GM18858 (cell line): ENCODE measurements around the gene ASTN2.

Source experiments
- ATAC-seq: cut with Tn5 transposase; IDR thresholded peaks from one replicate; pipeline ENCODE4 v1.9.1; 2021; ENCODE audit not compliant: unreplicated experiment

ASTN2 gene

DNA sequence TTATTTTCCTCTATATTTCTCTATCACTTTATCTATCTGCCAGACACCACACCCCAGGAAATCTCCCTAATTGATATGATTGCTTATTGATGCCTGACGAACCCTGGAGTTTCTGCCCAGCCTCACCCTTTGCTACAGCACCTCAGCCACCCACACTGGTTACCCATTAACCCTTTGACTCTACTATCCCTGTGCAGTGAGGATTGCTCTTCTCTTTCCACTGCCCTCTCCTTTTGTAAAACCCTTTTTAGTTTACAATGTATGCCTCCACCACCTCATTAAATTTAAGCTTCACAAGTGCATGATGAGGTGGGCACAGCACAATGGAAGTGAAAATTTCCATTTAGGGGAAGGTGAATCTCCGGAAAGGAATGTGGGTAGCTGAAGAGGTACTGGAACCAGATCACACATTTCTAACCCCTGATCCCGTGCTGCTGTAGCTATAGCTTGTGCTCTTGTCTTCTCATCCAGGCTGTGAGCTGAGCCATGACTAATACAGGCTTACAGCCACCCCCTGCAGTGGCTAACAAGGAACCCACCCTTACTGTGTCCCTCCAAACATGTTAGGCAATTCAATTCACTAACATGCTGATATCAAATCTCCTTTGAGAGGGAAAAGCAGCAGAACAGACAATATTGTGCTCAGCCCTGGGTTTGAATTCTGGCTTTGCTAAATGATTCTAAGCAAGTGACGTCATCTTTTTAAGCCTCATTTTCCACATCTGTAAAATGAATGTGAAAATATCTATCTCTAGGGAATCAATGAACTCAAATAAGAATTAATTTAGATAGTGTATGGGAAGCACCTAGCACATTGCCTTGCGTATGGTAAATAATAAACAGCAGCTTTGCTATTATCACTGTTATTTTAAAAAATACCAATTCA is 914.6 kb downstream of the ASTN2 start:
- ATAC-seq, result no peak

DNA sequence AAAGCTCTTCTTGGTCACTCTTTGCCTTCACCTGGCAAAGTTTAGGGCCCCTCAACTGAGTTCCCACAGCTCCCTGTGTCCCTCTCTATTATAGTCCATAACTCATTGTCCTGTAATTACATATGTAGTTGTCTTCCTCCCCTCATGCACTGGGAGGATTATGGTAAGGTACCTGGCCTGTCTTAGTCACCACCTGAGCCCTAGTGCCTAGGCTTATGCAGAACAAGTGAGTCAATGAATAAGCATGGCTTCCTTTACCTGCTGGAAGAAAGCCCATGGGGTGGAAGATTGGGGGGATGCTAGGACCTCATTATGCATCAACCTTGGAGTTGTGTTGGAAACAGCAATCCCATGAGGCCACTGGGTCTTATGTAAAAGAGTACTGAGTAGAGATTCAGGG is 915.4 kb downstream of the ASTN2 start:
- ATAC-seq, result no peak

DNA sequence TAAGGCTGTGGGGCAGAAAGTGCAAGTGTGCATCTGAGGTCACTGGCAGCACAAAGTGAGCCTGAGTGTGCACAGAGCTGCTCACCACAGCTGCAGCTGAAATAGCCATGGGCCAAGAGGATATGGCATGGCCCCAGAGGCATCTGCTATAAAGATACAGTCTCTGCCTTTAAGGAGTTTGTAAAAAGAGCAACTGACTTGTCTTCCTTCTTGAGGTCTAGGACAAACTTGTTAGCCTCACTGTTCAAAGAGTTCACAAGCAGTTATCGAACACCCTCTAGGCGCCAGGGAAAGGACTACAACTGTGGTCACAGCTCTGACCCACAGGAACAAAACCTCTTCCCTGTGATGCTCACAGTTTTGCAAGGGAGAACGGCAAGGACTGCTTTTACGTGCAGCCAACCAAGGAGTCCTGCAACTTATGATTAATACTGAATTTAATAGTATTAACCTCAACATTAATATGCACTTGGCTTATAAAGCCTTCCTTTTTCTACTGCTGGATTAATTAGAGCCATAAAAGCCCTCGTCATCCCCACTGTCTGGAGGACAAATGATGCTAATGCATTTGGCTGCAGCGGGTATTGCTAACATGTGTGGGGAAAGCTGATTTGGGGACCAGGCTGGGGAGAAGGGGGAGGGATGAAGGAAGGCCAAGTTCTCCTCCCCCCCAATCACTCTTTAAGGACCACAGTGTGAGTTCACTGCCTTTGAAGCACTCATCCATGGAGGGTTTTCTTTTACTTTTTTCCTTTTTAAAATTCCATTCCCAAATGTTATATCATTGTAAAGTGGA is 917.6 kb downstream of the ASTN2 start:
- ATAC-seq, result no peak

DNA sequence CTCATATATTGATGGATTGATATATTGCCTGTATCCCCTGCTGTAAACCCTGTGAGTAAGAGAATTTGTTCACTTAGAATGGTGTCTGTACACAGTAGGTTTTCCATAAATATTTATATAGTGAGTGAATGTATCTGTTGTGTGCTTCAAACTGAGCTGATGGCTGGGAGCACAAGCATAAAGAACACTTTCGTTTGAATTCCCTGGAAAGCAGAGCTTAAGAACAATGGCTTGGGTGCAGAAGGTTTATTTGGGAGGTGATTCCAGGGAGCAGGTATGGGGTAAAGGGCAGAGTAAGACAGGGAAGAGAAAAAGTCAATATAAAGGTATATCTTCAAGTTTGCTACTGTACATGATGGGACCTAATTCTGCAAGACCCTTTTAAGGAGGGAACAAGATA is 918.7 kb downstream of the ASTN2 start:
- no peak for ATAC-seq

DNA sequence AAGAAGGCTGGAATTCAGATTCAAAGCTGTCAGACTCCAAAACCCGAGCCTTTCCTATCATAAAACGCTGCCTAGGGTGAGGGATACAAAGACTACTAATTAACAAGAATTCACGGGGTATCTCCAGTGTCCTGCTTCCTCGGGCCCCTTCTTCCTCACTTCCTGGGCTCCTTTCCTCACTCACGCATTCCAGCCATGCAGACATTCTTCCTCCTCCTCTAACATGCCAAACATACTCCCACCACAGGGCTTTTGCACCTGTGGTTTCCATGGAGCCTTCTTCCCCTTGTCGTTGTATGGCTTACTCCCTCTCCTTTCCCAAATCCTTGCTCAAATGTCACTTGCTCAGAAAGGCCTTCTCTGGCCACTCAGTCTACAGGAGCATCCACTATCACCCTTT is 919.1 kb downstream of the ASTN2 start:
- no peak for ATAC-seq

DNA sequence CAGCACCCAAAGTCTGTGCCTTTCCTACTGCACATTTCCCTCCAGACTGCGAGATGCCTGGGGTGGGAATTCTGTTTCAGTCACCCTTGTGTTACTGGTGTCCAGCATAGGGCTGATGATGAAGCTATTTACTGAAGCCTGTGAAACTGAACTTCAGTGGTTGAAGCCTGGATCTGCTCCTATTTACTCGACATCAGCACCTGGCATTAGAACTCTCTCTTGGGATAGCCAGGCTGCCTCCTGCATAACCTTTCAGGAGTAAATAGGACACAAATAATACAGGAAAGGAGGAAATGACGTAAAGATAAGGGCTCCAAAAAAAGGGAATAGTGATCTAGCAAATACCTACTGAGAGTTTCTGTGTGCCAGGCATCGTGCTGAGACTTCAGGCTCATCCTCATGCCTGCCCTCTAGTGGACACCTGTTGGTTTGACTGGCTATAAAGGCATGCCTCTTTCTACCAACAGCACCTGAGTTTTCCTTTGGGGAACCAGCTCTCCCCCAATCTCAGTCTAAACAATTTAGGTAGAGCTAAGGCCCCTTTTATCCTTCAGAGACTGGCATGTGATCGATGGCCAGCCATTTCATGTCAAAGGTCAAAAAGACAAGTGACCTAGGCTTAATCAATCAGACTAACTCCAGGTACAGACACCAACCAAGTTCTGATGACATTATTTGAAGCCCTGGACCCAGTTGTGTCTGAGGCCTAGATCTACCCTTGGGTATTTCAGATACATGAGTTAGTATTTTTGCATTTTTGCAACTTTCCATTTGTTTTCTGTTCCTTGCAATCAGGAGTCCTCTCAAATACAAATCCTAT is 919.8 kb downstream of the ASTN2 start:
- peak; percentile 57 for ATAC-seq

DNA sequence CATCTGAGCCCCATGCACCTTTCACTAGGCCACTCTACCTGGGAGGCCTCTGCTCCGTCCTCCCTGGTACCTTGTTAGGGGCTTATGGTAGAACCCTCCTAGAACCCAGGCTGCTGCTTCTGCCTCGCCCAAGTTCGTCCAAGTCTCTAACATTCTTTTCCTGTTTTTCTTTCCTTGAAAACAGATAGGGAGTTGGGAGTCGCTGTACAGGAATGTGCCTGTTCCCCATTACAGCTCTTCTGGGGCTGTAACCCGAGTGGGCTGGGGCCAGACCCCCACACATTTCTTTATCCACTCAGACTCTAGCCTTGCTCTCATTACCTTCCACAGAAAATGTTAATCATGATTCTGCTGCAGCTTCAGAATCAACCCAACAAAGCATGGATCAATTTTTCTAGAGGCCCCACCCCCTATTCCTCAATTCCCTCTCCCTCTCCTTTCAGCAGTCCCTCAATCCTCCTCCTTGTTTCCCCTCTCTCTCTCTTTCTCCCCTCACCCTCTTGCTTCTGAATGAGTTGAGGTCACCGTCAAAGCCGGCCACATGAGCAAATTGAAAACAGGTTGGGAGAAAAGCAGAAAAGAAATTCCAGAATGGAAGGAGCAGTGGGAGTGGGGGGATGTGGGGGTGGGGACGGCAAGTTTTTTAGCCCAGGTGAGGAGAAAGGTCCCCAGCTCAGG is 921.5 kb downstream of the ASTN2 start:
- no peak for ATAC-seq

DNA sequence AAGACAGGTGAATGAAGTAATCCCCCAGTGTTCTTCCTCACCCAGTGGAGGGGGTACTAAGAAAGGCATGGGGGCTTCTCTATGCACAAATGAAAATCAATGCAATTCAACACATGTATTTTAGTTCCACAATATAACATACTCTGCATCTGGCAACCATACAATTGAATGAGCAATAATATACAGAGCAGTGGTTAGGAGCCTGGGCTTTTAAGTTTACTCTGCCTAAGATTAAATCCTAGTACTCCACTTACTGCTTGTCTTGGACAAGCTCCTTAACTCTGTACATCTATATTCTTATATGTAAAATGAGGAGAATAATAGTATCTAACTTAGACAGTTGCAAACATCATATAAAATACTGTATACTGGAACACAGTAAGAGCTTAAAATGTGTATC is 923.2 kb downstream of the ASTN2 start:
- ATAC-seq, result no peak

DNA sequence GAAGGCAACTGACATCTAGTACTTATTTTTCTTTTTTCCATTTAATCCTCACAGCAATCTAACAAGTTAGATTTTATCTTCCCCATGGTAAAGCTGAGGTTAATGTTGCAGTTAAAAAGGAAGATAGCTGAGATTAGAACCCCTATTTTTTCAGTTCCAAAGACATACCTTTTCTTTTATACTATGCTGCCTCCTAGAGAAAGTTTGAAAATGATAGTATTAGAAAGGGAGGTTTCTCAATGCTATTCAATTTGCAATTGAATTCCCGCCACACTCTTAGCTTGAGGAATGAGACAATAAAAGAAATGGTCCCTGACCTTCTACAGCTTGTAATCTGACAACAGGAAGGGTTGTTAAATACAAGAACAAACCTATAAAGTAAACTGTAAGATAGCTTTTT is 923.6 kb downstream of the ASTN2 start:
- no peak for ATAC-seq

DNA sequence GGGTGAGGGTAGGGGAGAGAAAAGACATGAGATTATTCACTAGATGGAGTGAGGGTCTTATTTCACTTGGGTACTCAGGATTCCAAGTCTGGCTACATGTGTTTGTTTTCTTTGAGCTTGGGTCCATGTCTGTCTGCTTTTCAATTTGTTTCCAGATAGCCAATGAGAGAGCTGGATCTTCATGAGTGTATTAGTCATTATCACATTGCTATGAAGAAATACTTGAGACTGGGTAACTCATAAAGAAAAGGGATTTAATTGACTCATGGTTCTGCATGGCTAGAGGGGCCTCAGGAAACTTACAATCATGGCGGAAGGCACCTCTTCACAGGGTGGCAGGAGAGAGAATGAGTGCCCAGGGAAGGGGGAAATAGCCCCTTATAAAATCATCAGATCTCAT is 924.5 kb downstream of the ASTN2 start:
- ATAC-seq, result no peak

DNA sequence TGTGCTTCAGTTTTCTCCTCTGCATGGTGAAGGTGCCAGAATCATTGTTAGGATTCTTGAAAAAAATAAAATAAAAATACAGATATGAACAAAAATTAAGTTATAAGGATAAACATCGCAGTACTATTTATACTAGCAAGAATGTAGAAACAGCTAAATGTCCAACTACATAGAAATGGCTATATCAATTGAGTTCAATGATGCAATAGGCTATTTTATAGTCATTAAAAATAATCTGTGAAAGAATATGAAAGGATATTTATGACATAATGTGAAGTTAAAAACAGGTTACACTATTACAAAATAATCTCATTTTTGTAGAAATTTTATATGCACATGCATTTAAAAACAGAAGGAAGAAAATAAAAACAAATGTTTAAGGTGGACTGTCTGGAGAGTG is 926.5 kb downstream of the ASTN2 start:
- no peak for ATAC-seq

DNA sequence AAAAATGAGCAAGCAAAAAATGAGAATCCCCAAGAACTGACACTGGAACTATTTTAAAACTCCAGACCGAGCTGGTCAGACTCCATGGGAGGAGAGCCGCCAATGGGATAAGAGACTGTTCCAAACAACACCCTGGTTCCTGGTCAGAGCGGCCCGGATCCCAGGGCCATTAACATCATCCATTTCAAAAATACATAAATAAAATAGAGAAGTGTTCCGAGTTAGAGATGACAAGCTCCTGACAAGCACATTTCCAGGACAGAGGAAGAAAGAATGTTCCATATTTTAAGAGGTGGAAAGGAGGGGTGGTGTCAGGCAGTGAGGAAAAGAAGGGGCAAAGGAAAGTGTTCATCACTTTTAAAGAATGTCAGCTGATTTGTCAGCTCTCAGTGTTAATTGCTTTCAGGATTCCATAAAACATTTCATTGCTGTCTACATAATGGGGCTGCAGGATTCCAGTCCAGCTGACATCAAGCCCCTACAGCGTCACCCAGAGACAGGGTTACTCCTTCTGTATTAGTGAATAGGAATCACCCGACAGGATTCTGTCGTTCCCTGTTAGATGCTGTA is 930.3 kb downstream of the ASTN2 start:
- ATAC-seq, result no peak

DNA sequence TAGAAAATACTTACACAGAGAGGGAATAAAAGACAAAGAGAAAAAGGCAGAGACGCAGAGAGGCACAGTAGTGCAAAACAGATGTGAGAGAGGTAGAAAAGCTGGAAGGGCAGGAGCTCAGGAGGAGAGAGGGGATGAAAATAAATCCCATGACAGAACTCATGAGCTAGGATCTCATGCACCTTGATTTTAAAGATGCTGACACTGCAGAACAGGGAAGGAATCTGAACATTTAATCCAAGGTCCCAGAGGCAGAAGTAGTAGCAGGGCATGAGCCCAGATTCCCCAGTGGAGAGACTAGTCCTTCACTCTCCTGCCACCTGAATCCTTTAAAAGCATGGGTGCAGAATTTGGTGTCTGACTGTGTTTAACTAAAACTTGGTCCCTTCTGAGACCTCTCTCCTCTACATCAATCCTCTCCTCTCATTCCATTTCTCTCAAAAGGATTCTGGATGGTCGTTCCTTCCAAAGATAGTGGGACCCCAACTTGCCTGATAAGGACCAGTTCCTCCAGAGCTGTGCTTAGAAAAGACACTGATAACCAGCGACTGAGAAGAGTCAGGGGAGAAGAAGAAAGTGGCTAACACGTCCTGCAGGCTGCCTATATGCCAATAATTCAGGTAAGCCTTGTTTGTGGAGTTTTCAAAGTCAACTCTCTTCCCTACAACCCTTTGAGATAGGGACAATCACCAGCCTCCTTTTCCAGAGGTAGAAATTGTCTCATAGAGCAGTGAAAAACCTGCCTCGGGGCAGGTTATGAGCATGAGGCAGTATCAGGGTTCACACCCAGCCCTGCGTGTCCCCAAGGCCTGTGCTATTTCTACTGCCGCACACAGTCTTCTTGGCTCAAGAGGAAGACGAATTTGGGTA is 931.0 kb downstream of the ASTN2 start:
- ATAC-seq, result no peak

DNA sequence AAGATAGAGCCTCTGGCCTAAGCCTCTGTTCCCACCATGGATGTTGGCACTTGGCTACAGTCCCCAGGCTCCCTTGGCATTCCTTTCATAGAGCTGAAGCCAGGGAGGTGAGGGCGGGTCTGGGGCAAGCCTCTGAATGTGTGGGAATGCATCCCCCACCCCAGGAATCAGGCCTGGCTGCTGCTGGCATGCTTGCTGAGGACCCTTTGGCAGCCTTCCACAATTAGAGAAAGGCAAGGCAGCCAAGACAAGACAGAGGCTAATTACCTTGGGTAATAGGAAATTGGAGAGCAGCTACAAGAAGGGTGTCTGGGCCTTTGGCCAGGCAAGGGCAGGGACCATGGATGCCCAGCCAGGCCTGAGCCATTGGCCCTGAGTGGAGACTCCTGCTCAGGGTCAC is 932.1 kb downstream of the ASTN2 start:
- ATAC-seq, result no peak

DNA sequence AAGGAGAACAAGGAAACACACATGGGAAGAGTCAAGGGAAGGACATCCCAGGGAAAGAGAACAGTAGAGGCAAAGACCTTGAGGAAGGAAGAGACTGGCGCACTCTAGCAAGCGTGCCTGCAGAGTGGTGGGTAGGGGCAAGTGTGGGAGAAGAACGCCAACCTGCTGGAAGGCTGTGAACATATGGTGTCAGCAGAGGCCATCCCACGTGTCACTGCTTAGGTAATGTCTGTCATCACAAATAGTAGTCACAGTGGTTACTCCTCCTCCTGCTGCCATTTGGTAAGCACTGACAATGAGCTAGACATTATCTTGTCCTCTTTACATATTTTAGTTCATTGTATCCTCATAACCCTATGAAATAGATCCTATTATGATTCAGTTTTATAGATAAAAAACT is 934.2 kb downstream of the ASTN2 start:
- no peak for ATAC-seq

DNA sequence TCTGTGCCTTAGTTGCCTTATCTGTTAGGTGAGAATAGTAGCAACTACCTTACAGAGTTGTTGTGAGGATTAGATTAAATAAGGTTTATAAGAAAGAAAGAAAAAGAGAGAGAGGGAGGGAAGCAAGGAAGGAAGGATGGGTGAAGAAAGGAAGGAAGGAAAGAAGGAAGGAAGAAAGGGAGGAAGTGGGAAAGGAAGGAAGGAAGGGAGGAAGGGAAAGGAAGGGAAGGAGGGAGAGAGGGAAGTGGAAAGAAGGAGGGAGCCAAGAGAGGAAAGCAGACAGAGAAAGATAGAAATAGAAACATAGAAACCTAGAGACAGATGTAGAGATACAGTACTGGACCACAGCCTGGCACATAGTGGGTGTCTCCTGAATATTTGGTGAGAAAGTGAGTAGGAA is 934.9 kb downstream of the ASTN2 start:
- ATAC-seq, result no peak

DNA sequence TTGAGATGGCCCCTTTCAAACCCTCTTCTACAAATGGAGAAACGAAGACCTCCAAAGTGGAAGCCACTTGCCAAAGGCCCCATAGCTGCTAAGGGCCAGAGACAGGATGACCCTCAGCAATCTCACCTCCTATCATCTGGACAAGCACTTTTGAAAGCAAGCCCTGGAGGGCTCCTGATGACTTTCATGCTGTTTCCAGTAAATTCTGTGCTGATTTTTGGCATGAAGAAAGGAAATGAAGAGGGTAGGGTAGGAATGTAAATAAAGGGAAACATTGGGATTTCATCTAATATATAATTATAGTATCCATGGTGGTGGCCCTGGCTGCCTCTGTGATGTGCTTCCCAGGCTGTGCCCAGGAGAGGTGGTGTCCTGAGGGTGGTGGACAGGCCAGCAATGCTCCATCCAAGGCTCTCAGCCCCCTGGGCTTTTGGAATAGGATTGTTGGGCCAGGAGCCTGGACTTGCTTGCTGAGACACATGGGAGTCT is 935.8 kb downstream of the ASTN2 start:
- no peak for ATAC-seq

DNA sequence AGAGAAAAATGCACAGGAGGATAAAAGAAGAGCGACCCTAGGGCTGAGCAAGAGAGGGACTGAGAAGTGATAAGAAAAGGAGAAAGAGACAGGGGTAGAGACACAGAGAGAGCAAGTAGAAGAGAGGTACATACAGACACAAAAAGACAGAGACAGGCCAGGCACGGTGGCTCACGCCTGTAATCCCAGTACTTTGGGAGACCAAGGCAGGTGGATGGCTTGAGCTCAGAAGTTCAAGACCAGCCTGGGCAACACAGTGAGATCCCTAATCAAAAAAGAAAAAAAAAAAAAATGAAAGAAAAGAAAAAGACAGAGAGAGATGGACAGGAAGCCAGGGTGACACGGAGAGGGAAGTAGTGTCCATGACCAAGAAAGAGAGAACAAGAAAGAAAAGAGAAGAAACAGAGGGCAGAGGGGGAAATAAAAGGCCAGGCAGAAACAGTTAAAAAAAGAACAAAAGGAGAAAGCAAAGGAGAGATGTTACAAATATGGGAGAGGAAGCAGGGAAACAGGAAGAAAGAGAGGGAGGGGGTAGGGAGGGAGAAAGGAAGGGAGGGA is 937.2 kb downstream of the ASTN2 start:
- ATAC-seq, result no peak

DNA sequence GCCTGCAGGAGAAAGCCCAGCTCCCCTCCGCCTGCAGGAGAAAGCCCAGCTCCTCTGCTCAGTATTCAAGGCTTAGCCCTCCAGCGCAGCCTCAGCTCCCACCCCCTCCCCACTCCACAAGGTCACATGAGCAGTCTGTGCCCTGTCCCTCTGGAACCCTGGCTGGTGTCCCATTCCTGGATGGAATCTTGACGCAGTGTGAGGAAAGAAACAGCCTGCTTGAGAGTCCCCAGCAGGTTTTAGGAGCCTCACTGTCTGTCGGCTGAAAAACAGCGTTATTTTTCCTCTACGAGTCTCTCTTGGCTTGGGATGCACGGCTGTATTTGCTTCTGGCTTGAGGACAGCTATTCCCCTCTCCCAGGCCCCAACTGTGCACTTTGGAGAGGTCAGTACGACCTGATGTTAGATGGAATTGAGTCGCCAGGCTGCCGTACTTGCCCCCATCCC is 937.9 kb downstream of the ASTN2 start:
- no peak for ATAC-seq
